Measurements from ENCODE around the gene SCMH1. TPM values are rescaled to one million over a fixed set of nuclear protein-coding genes. Genes with fewer than 3 reads are reported as not detected.
A peak's percentile ranks its signal among the peaks of the same experiment; 100 is the strongest.

Gene SCMH1
- total RNA-seq, 2 donors from 2014 or later = 16.4 to 18.3 TPM

DNA sequence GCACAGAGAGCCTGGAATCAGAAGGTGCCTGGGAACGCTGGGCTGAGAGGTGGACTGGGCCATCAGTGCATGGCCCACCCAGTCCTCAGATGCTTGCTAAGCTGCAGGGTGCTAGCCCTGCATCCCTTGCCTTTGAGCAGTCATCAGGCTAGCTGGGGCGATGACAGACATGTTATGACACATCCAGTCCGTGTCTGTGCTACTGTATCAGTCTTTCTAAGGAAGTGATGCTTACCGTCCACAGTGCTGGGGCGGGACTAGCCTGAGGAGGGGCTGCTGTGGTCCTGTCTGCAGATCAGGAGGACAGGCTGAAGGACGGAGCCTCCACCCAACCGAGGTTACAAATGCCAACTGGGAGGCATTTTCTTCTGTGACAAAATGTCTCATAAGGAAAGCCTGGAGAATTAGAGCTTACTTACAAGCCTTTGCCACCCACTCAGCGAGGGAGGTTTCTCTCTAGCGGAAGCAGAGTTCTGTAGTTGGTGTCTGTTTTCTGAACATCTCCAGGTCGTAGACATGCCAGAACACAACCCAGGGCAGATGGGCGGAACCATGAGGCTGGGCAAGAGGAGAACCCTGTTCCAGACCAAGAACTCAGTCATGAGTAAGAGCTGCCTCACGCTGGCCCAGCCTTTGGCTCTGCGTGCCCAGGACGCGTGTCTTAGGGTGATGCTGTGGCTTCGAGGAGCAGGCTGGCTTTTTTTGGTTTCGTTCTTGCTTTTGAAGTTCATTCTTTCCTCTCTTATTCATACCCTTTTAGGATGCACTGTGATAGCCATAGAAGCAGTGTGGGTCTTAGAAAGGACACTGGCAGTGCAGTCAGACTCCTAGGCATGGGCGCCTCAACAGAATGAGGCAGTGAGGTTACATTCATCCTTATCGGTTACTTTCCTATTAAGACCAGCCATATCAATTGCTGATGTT is 234.9 kb downstream of the SCMH1 start:
- H3K27ac ChIP-seq (ENCODE audit: low read depth, low read length) = no peak overlapping the region

DNA sequence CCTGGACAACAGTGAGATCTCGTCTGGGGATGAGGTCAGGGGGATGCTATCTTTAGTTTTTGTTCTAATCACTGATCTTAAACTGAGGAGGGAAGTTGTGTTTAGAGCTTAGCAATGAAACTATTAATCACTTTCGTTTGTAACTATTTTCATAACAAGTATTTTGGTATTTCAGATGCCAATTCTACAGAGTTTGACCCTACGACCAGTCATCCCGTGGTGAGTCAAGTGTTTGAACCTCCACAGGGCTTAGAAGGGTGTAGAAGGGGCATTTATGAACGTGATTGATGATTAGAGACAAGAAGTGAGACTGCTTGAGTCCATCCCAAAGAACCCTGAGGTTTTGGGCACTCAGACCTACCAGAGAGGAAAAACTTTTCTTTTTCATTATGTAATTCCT is 236.2 kb downstream of the SCMH1 start:
- Histone ChIP-seq H3K4me3 (ENCODE audit: low read length) (no peak overlapping the region), H3K9me3 (ENCODE audit: control insufficient read depth, low read length) (no peaks in the 10 kb centered on the region), H3K4me1 (ENCODE audit: control insufficient read depth, insufficient read depth, low read length) (no peaks in the 10 kb centered on the region), H3K27me3 (ENCODE audit: control insufficient read depth, insufficient read depth, low read length, poor library complexity, severe bottlenecking) (no peaks in the 10 kb centered on the region), H3K9ac (ENCODE audit: extremely low read depth, low read length, poor library complexity, severe bottlenecking) (no peak overlapping the region), H3K36me3 (ENCODE audit: control insufficient read depth, insufficient read depth, low read length) (peaks cover 98% of the 10 kb centered on the region), H3K27ac (ENCODE audit: low read depth, low read length) (no peak overlapping the region)
- Mint-ChIP-seq H3K27ac (no peak overlapping the region), H3K9me3 (no peaks in the 10 kb centered on the region), H3K4me1 (no peaks in the 10 kb centered on the region), H3K4me3 (no peak overlapping the region), H3K27me3 (ENCODE audit: insufficient read depth) (no peaks in the 10 kb centered on the region), H3K36me3 (ENCODE audit: low read depth) (peaks cover 89% of the 10 kb centered on the region)
- no peak for DNase-seq
- TF ChIP-seq, protein P1, sequence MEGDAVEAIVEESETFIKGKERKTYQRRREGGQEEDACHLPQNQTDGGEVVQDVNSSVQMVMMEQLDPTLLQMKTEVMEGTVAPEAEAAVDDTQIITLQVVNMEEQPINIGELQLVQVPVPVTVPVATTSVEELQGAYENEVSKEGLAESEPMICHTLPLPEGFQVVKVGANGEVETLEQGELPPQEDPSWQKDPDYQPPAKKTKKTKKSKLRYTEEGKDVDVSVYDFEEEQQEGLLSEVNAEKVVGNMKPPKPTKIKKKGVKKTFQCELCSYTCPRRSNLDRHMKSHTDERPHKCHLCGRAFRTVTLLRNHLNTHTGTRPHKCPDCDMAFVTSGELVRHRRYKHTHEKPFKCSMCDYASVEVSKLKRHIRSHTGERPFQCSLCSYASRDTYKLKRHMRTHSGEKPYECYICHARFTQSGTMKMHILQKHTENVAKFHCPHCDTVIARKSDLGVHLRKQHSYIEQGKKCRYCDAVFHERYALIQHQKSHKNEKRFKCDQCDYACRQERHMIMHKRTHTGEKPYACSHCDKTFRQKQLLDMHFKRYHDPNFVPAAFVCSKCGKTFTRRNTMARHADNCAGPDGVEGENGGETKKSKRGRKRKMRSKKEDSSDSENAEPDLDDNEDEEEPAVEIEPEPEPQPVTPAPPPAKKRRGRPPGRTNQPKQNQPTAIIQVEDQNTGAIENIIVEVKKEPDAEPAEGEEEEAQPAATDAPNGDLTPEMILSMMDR (conservative IDR thresholded peaks at IDR 0.05) = no peak
- 91 to 92% methylated on average over 4 to 5 of the region's 5 CpGs for WGBS, 2 experiments (ENCODE audit: insufficient coverage in 1 of 2, insufficient read length in 1 of 2)

More for the DNA sequence above, 234.9 kb downstream of the SCMH1 start:
- no peak overlapping the region for H3K27ac Mint-ChIP-seq
- no peak overlapping the region for H3K4me3 ChIP-seq (ENCODE audit: low read length)
- H3K36me3 ChIP-seq (ENCODE audit: control insufficient read depth, insufficient read depth, low read length) = peaks cover 100% of the 10 kb centered on the region
- TF ChIP-seq, protein P1 (conservative IDR thresholded peaks at IDR 0.05) = no peak
- H3K9me3 ChIP-seq (ENCODE audit: control insufficient read depth, low read length) = no peaks in the 10 kb centered on the region
- H3K4me3 Mint-ChIP-seq = no peak overlapping the region
- no peak overlapping the region for H3K9ac ChIP-seq (ENCODE audit: extremely low read depth, low read length, poor library complexity, severe bottlenecking)
- no peaks in the 10 kb centered on the region for H3K27me3 ChIP-seq (ENCODE audit: control insufficient read depth, insufficient read depth, low read length, poor library complexity, severe bottlenecking)
- no peaks in the 10 kb centered on the region for H3K27me3 Mint-ChIP-seq (ENCODE audit: insufficient read depth)
- H3K4me1 Mint-ChIP-seq = no peaks in the 10 kb centered on the region
- 93 to 96% methylated on average over 18 to 19 of the region's 19 CpGs for WGBS, 2 experiments (ENCODE audit: insufficient coverage in 1 of 2, insufficient read length in 1 of 2)
- H3K36me3 Mint-ChIP-seq (ENCODE audit: low read depth) = peaks cover 92% of the 10 kb centered on the region
- H3K9me3 Mint-ChIP-seq = no peaks in the 10 kb centered on the region
- no peak for DNase-seq
- no peaks in the 10 kb centered on the region for H3K4me1 ChIP-seq (ENCODE audit: control insufficient read depth, insufficient read depth, low read length)

DNA sequence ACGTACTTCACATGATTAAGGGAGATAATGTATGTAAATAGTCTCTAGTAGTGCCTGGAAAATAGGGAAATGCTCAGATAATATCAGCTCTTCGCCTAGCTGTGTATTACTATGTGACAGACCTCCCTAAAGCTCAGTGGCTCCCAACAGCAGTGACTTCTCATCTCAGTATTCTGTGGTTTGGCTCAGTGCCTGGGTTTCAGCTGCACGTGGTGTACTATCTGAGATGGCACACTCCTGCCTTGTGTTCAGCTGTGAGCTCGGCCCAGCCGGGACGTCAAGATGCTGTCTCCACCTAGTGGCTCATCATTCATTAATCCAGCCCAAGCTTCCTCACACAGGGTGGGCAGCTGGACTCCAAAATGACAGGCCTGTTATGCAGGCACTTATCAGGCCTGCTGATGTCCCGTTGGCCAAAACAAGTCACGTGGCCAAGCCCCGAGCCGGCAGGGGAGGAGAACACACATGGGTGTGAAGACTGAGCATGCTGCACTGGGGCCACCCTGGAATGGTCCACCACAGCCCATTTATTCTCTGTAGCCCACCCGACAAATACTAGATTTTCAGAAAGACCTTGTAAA is 238.4 kb downstream of the SCMH1 start:
- Mint-ChIP-seq H3K9me3 (no peaks in the 10 kb centered on the region), H3K27ac (no peak overlapping the region), H3K4me1 (no peaks in the 10 kb centered on the region), H3K27me3 (ENCODE audit: insufficient read depth) (no peaks in the 10 kb centered on the region), H3K36me3 (ENCODE audit: low read depth) (peaks cover 83% of the 10 kb centered on the region), H3K4me3 (no peak overlapping the region)
- H3K4me3 ChIP-seq (ENCODE audit: low read length) = no peak overlapping the region
- no peak overlapping the region for H3K9ac ChIP-seq (ENCODE audit: extremely low read depth, low read length, poor library complexity, severe bottlenecking)
- peak; percentile 74 for DNase-seq
- TF ChIP-seq, protein P1 (conservative IDR thresholded peaks at IDR 0.05) = peak; percentile 59
- no peak overlapping the region for H3K27ac ChIP-seq (ENCODE audit: low read depth, low read length)
- no peaks in the 10 kb centered on the region for H3K4me1 ChIP-seq (ENCODE audit: control insufficient read depth, insufficient read depth, low read length)
- no peaks in the 10 kb centered on the region for H3K27me3 ChIP-seq (ENCODE audit: control insufficient read depth, insufficient read depth, low read length, poor library complexity, severe bottlenecking)
- H3K9me3 ChIP-seq (ENCODE audit: control insufficient read depth, low read length) = no peaks in the 10 kb centered on the region
- H3K36me3 ChIP-seq (ENCODE audit: control insufficient read depth, insufficient read depth, low read length) = peaks cover 97% of the 10 kb centered on the region
- WGBS, 2 experiments (ENCODE audit: insufficient coverage in 1 of 2, insufficient read length in 1 of 2) = 94 to 96% methylated on average over 7 to 11 of the region's 11 CpGs
